ENCODE results near the gene TNNT3.

- TF ChIP-seq CTCF (conservative IDR thresholded peaks at IDR 0.05; ENCODE audit: low read depth, low read length) (no peak), EZH2 (IDR thresholded peaks at IDR 0.05; ENCODE audit: borderline replicate concordance, low read depth, low read length, poor library complexity, severe bottlenecking) (no peak)
Observed at GRCh38 chr11:1919391-1920127, at the start of gene TNNT3.

Measured in A673 (cell line).